K562 (cell line): ENCODE results near the gene COL8A2. TPM values are rescaled to one million over a fixed set of nuclear protein-coding genes. Genes with fewer than 3 reads are reported as not detected.

Experiments
- ARID2 ChIP-seq: fragments of 450-650 bp; IDR thresholded peaks from 2 replicates; pipeline ENCODE4 v1.6.1; 2017; ENCODE audit warnings: antibody characterized with exemption, mild to moderate bottlenecking
- ATF7 ChIP-seq: fragments of 450-650 bp; IDR thresholded peaks from 2 replicates; pipeline ENCODE4 v1.7.1; 2014; ENCODE audit warnings: mild to moderate bottlenecking, moderate library complexity
- BRD4 ChIP-seq: fragments of 200-600 bp; sonication (generic); IDR thresholded peaks from 2 replicates; pipeline ENCODE4 v1.6.1; 2017; ENCODE audit warnings: inconsistent platforms
- CGGBP1 ChIP-seq: fragments of 250-450 bp; sonication (Bioruptor Pico); IDR thresholded peaks from 2 replicates; pipeline ENCODE4 v1.9.0; 2021; ENCODE audit warnings: mild to moderate bottlenecking
- FOXP4 ChIP-seq: sonication (generic); formaldehyde crosslinking; IDR thresholded peaks from 2 replicates; pipeline ENCODE4 v1.8.0; 2022; ENCODE audit warnings: mild to moderate bottlenecking, missing genetic modification reagents, borderline replicate concordance
- GMEB1 ChIP-seq: fragments of 250-450 bp; sonication (Bioruptor Pico); IDR thresholded peaks from 2 replicates; pipeline ENCODE4 v1.4.0; 2020; ENCODE audit warnings: mild to moderate bottlenecking
- GTF2A2 ChIP-seq: IDR thresholded peaks from 2 replicates; pipeline ENCODE4 v1.6.1; 2016; ENCODE audit warnings: mild to moderate bottlenecking, missing genetic modification characterization, missing compliant biosample characterization
- MCM2 ChIP-seq: fragments of 450-650 bp; IDR thresholded peaks from 2 replicates; pipeline ENCODE4 v1.6.1; 2017; ENCODE audit warnings: low read depth, mild to moderate bottlenecking
- PHB ChIP-seq: fragments of 250-450 bp; sonication (Bioruptor Pico); IDR thresholded peaks from 2 replicates; pipeline ENCODE4 v1.5.0; 2021
- RERE ChIP-seq: sonication (generic); formaldehyde crosslinking; IDR thresholded peaks from 2 replicates; pipeline ENCODE4 v1.8.0; 2023; ENCODE audit warnings: missing genetic modification reagents, mild to moderate bottlenecking, borderline replicate concordance
- TBL1XR1 ChIP-seq, 2 experiments: IDR thresholded peaks; 2 replicates each; pipeline ENCODE4 v1.6.1; 2012; ENCODE audit warnings: improper control_type of control experiment in 2 of 2, low read length in 2 of 2, mild to moderate bottlenecking in 1 of 2
- YY1 ChIP-seq, 3 experiments: IDR thresholded peaks; 2 replicates each; pipeline ENCODE4 v1.6.1; 2011; ENCODE audit warnings: low read length in 2 of 3, mild to moderate bottlenecking in 2 of 3, moderate library complexity in 2 of 3, borderline replicate concordance in 1 of 3, control low read depth in 1 of 3, low read depth in 1 of 3; ENCODE audit not compliant: insufficient read depth in 3 of 3, insufficient replicate concordance in 2 of 3, control insufficient read depth in 1 of 3, insufficient read length in 1 of 3; ENCODE audit errors: extremely low read depth in 1 of 3
- ZNF165 ChIP-seq: fragments of 250-450 bp; sonication (Bioruptor Pico); IDR thresholded peaks from 2 replicates; pipeline ENCODE4 v1.4.0; 2020; ENCODE audit warnings: borderline replicate concordance
- ZNF197 ChIP-seq: fragments of 200-800 bp; sonication (Bioruptor generic); IDR thresholded peaks from 2 replicates; pipeline ENCODE4 v1.6.1; 2016; ENCODE audit warnings: low read depth, missing genetic modification characterization, missing compliant biosample characterization
- polyA plus RNA-seq, 8 experiments: library from polyadenylated mRNA; depleted of rRNA in 4 of 8; stranded (reverse) in 5 of 8; unstranded in 3 of 8; fragments of >200 nt; fragmentation: Nextera tagmentation in 2 of 8; fragmentation: Illumina TruSeq in 1 of 8; extraction: Ambion mirVana in 2 of 8; extraction: Trizol in 1 of 8; gene quantifications; 2 replicates each; pipeline versions ENCODE4 v1.2.1 to v1.2.3, GENCODE V29; 2011 to 2014; ENCODE audit warnings: inconsistent platforms in 1 of 8, missing spikeins in 1 of 8
- total RNA-seq, 7 experiments: library from RNA; depleted of rRNA in 6 of 7; stranded (reverse); fragments of >200 nt in 6 of 7; fragmentation: Illumina TruSeq in 2 of 7; extraction: Trizol in 2 of 7; gene quantifications; 2 replicates each; pipeline versions ENCODE4 v1.2.1 to v1.2.3, GENCODE V29; 2011 to 2021; ENCODE audit warnings: low replicate concordance in 1 of 7
- TF ChIP-seq, protein P1 (sequence below): sonication (generic); formaldehyde crosslinking; IDR thresholded peaks from 2 replicates; pipeline ENCODE4 v1.8.0; 2022; ENCODE audit warnings: mild to moderate bottlenecking, low read depth, missing genetic modification reagents

Gene COL8A2
- total and polyA plus RNA-seq, 9 of the 15 experiments (the other 6 are each of a cell fraction or from before 2014, with no cell fraction given) = 0.03 to 0.14 (median 0.04) TPM; not detected in 5

DNA sequence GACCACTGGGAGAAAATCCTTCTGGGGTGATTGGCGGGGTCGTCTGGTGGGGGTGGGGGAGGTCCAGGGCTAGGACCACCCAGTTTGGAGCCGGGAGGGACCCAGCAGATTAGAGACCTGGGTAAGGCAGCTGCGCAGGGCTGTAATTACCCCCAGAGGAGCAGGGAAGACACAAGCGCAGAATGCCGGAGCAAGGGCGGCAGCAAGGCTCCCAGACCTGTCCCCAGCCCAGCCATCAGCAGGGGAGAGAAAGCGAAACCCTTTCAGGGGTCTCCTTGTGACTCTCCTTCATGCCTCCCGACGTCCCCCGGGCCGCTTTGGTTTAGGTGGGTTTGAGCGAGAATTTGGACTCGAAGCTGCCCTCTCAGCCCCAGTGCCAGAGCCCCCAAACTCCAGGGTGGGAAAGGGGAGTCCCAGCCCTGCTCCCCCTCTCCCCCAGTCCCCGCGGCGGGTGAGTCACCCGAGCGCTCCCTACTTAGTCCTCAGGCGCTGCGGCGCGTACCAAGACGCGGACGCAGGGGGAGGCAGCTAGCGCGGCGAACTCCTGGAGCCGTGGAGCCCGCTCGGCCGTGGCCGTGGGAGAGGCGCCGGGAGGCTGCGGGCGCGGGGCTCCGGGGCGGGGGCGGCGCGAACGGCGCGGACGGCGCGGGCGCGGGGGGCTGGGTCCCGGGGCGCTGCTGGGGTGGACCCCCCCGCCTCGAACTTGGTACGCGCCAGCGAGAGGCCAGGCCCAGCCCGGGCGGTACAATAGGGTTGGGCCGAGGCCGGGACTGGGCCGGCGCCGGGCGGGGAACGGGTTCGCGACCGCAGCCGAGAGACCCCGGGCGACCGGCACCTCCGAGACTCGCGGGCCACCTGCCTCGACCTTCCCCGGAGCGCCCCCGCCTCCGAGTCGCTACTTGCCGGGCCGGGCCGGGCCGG, 30.6 kb upstream of the COL8A2 start, which contains the start of gene MAP7D1 (continued):
- TF ChIP-seq RERE (no peak), ATF7 (peak; percentile 98), YY1 (IDR thresholded peaks at IDR 0.05; ENCODE audit: borderline replicate concordance in 1 of 3, control insufficient read depth in 1 of 3, extremely low read depth in 1 of 3, insufficient read depth in 3 of 3, insufficient read length in 1 of 3, insufficient replicate concordance in 2 of 3, low read depth in 1 of 3, low read length in 2 of 3) (peak in 1 of 3 experiments; percentile 39), BRD4 (0 out of 2 replicates have a peak, but pooled peaks have one; percentile 43), ARID2 (no peak), CGGBP1 (CRISPR knock-in tag) (peak; percentile 77; the same call in 1 of the 2 replicates), ZNF197 (CRISPR knock-in tag) (no peak), MCM2 (no peak), ZNF165 (CRISPR knock-in tag) (no peak), PHB (CRISPR knock-in tag) (peak; percentile 89; the same call in 1 of the 2 replicates), FOXP4 (CRISPR knock-in tag) (no peak), TBL1XR1 (IDR thresholded peaks at IDR 0.05; ENCODE audit: low read length in 2 of 2) (no peak; a peak in 1 of 4 replicates), GMEB1 (peak; percentile 49; the same call in 1 of the 2 replicates), GTF2A2 (0 out of 2 replicates have a peak, but pooled peaks have one; percentile 28)
- TF ChIP-seq, protein P1, sequence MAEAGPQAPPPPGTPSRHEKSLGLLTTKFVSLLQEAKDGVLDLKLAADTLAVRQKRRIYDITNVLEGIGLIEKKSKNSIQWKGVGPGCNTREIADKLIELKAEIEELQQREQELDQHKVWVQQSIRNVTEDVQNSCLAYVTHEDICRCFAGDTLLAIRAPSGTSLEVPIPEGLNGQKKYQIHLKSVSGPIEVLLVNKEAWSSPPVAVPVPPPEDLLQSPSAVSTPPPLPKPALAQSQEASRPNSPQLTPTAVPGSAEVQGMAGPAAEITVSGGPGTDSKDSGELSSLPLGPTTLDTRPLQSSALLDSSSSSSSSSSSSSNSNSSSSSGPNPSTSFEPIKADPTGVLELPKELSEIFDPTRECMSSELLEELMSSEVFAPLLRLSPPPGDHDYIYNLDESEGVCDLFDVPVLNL (CRISPR knock-in tag) = no peak
